MG63 (cell line): Measurements from ENCODE around the gene CDIPT. TPM values are rescaled to one million over a fixed set of nuclear protein-coding genes. Genes with fewer than 3 reads are reported as not detected.
"Not testable (repeated sequence)": the region's sequence is repeated elsewhere in the genome, so short reads cannot be mapped to it uniquely, and the experiment has no call there.

ENCODE experiments used
- DNase-seq: peaks from one replicate; pipeline ENCODE4 v3.0.0-alpha.2; 2020
- H3K27me3 ChIP-seq: fragments of 250-450 bp; sonication (Bioruptor Pico); 2 replicates; pipeline ENCODE4 v1.5.1; 2020; ENCODE audit warnings: mild to moderate bottlenecking, moderate library complexity
- H3K36me3 ChIP-seq: fragments of 250-450 bp; sonication (Bioruptor Pico); 2 replicates; pipeline ENCODE4 v1.5.1; 2020; ENCODE audit warnings: mild to moderate bottlenecking, moderate library complexity
- H3K4me3 ChIP-seq: fragments of 250-450 bp; sonication (Bioruptor Pico); 2 replicates; pipeline ENCODE4 v1.5.1; 2020; ENCODE audit warnings: mild to moderate bottlenecking, moderate library complexity
- H3K9me3 ChIP-seq: fragments of 250-450 bp; sonication (Bioruptor Pico); 2 replicates; pipeline ENCODE4 v1.5.1; 2020; ENCODE audit warnings: mild to moderate bottlenecking, moderate library complexity
- total RNA-seq: library from RNA; depleted of rRNA; stranded (reverse); fragments of >200 nt; shearing (Covaris generic); gene quantifications from 2 replicates; pipeline ENCODE4 v1.2.3, GENCODE V29; 2014; ENCODE audit warnings: low replicate concordance

CDIPT gene
- total RNA-seq, 1 experiment from 2014 or later, result 78.6 TPM

DNA sequence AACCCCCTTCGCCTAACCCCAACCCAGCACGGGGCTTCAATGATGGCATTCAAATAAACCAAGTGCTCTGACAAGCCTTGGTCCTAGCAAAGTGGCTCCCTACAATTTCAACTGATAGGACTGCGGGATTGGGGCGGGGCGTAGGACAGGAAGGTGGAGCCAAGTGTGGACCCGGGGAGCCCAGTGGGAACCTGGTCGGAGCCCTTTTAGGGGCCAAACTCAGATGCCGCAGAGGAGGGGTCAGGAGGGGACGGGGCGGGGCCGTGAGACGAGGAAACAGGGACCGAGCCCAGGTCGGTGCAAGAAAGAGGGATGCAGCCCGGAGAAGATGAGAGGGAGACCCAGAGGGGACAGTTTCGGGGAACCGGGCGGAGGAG is 13.2 kb upstream of the CDIPT start:
- Histone ChIP-seq H3K36me3 (no peaks in the 10 kb centered on the region; the same call in none of the 2 replicates), H3K4me3 (no peak overlapping the region), H3K9me3 (no peaks in the 10 kb centered on the region), H3K27me3 (no peaks in the 10 kb centered on the region)
- DNase-seq, result no peak

DNA sequence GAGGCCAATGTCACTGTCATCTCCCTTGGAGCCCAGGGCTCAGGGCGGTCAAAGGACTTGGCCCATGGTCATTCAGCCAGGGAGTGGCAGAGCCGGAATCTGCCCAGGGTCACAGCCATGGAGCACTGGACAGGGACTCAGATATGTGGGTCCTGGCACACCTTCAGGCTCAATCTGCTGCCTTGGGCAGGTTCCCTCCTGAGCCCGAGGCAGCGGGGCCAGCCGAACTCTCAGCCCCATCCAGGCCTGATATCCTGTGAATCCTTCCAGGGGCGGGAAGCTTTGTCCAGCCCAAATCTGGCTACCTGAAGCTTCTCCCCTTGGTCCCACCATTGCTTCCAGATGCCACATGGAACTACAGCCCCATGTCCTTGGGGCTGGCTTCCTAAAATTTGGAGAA is 12.2 kb upstream of the CDIPT start:
- Histone ChIP-seq H3K36me3 (no peaks in the 10 kb centered on the region; the same call in none of the 2 replicates), H3K27me3 (no peaks in the 10 kb centered on the region), H3K4me3 (no peak overlapping the region), H3K9me3 (no peaks in the 10 kb centered on the region)
- no peak for DNase-seq

DNA sequence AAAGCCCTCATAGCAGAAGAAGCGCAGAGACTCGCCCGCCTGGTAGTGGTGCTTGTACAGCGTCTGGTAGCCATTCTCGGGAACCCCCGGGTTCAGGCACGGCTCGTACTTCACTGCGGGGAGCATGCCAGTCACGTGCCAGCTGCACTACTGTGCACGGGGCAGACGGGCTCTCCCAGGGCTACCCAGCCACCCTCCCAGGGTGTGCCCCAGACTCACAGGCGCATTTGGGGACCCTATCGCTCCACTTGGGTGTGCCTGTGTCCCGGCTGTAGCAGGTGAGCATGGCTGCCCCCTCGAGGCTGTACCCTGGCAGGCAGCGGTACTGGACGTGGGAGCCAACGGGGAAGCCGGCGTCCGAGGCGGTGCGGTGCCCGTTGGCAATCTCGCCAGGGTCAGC is 10.3 kb upstream of the CDIPT start:
- H3K27me3 ChIP-seq, result no peaks in the 10 kb centered on the region
- no peak for DNase-seq
- H3K9me3 ChIP-seq, result no peaks in the 10 kb centered on the region
- no peak overlapping the region for H3K4me3 ChIP-seq
- no peaks in the 10 kb centered on the region; the same call in 1 of the 2 replicates for H3K36me3 ChIP-seq

- DNase-seq, result no peak
- Histone ChIP-seq H3K27me3 (no peaks in the 10 kb centered on the region), H3K9me3 (no peaks in the 10 kb centered on the region), H3K36me3 (no peaks in the 10 kb centered on the region; the same call in 1 of the 2 replicates), H3K4me3 (no peak overlapping the region)
These were observed 9.0 kb upstream of the CDIPT start for GRCh38 chr16:29871822-29872546.

DNA sequence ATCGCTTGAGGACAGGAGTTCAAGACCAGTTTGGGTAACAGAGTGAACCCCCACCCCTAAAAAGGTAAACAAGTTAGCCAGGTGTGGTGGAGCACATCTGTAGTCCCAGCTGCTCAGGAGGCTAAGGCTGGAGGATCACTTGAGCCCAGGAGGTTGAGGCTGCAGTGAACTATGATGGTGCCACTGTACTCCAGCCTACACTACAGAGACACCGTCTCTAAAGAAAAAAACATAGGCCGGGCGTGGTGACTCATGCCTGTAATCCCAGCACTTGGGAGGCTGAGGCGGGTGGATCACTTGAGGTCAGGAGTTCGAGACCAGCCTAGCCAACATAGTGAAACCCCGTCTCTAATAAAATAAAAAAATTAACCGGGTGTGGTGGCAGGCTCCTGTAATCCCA is 6.0 kb upstream of the CDIPT start:
- H3K27me3 ChIP-seq, result not testable (repeated sequence)

DNA sequence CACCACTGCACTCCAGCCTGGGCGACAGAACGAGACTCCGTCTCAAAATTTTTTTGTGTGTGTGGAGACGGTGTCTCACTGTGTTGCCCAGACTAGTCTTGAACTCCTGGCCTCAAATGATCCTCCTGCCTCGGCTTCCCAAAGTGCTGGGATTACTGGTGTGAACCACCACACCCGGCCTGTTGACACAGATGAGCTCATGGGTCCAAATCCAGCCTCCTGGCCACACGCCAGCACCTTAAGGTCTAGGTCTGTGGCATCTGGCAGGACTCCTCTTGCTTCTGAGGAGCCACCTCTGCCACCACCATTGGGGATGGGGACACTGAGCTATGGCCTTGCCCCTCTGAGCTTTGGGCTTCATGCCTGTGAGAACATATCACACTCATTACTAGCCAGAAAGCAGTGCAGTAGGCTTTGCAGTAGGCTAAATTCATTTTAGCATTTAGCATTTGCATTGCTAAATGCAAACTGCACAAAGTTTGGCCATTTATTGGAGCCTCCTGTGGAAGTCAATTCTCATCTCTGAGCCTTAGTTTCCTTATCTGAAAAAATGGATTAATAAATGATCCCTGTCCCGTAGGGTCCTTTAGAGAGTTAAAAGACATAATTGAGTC is 5.5 kb upstream of the CDIPT start:
- peak; percentile 29 for DNase-seq

More for the DNA sequence above, 6.0 kb upstream of the CDIPT start:
- not testable (repeated sequence) for H3K4me3 ChIP-seq, DNase-seq, H3K36me3 ChIP-seq, H3K9me3 ChIP-seq

GRCh38 chr16:29864205-29864604 is 1.2 kb upstream of the CDIPT start:
- H3K9me3 ChIP-seq, result no peaks in the 10 kb centered on the region
- no peak for DNase-seq
- H3K27me3 ChIP-seq, result no peaks in the 10 kb centered on the region
- peaks cover 23% of the 10 kb centered on the region for H3K36me3 ChIP-seq
- H3K4me3 ChIP-seq, result no peak overlapping the region

More for the DNA sequence above, 5.5 kb upstream of the CDIPT start:
- Histone ChIP-seq H3K36me3 (no peaks in the 10 kb centered on the region; the same call in 1 of the 2 replicates), H3K4me3 (no peak overlapping the region), H3K27me3 (no peaks in the 10 kb centered on the region), H3K9me3 (no peaks in the 10 kb centered on the region)

DNA sequence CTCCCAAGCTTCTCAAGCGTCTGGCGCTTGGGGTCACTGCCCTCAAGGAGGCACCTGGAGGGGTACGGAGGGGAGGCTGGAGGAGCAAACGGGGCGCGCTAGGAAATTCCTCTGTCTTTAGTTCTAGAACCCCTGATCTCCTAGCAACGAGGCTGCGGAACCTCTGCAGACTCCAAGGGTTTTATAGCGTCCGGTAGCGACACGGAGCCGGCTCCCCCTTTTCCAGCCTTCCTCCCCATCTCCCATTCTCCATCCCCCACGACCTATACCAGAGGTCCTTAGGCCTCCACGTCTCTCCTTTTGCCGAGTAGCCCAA is 601 bp upstream of the CDIPT start:
- peaks cover 29% of the 10 kb centered on the region for H3K36me3 ChIP-seq
- no peak for DNase-seq
- H3K9me3 ChIP-seq, result no peaks in the 10 kb centered on the region
- H3K4me3 ChIP-seq, result peak overlapping the region; percentile 76
- H3K27me3 ChIP-seq, result no peaks in the 10 kb centered on the region

GRCh38 chr16:29862383-29862883 is 593 bp downstream of the CDIPT start:
- Histone ChIP-seq H3K36me3 (peaks cover 34% of the 10 kb centered on the region), H3K9me3 (no peaks in the 10 kb centered on the region), H3K4me3 (peak overlapping the region; percentile 76), H3K27me3 (no peaks in the 10 kb centered on the region)
- DNase-seq, result peak; percentile 33

GRCh38 chr16:29860218-29860617 is 2.8 kb downstream of the CDIPT start:
- Histone ChIP-seq H3K36me3 (peaks cover 34% of the 10 kb centered on the region), H3K27me3 (no peaks in the 10 kb centered on the region), H3K9me3 (no peaks in the 10 kb centered on the region), H3K4me3 (no peak overlapping the region)
- no peak for DNase-seq

- no peak overlapping the region for H3K4me3 ChIP-seq
- no peaks in the 10 kb centered on the region for H3K9me3 ChIP-seq
- no peaks in the 10 kb centered on the region for H3K27me3 ChIP-seq
- H3K36me3 ChIP-seq, result peaks cover 34% of the 10 kb centered on the region
- DNase-seq, result no peak
These were observed 4.1 kb downstream of the CDIPT start for GRCh38 chr16:29858974-29859373.

GRCh38 chr16:29858149-29858849 is 4.7 kb downstream of the CDIPT start:
- Histone ChIP-seq H3K9me3 (no peaks in the 10 kb centered on the region), H3K4me3 (no peak overlapping the region)

DNA sequence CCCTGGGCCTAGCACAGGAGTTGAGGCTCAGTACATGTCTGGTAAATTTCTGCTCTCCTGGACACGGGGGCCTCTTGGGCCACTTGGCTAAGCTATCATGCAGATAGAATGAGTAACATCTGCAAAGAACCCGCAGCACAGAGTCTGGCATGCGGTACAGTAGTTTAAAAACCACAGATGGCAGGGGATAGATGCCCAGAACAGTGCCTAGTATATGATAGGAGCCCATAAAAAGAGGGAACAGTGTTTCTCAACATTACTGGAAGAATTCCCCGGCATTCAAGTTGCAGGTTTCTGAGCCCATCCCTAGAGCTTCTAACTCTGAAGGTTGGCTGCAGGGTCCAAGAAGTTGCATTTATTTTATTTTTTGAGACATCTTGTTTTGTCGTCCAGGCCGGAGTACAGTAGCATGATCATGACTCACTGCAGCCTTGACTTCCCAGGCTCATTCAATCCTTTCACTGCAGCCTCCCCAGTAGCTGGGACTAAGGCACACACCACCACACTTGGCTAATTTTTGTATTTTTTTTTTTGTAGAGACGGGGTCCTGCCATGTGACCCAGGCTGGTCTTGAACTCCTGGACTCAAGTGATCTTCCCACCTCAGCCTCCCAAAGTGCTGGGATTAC is 5.8 kb downstream of the CDIPT start:
- Histone ChIP-seq H3K27me3 (no peaks in the 10 kb centered on the region), H3K9me3 (no peaks in the 10 kb centered on the region), H3K36me3 (peaks cover 34% of the 10 kb centered on the region), H3K4me3 (no peak overlapping the region)
- peak; percentile 67 for DNase-seq

More at GRCh38 chr16:29858149-29858849, 4.7 kb downstream of the CDIPT start:
- Histone ChIP-seq H3K36me3 (peaks cover 34% of the 10 kb centered on the region), H3K27me3 (no peaks in the 10 kb centered on the region)
- DNase-seq, result no peak

- no peaks in the 10 kb centered on the region for H3K9me3 ChIP-seq
- H3K4me3 ChIP-seq, result no peak overlapping the region
- no peak for DNase-seq
- no peaks in the 10 kb centered on the region for H3K27me3 ChIP-seq
- H3K36me3 ChIP-seq, result peaks cover 15% of the 10 kb centered on the region
These were observed 8.4 kb downstream of the CDIPT start for GRCh38 chr16:29854520-29855100.

DNA sequence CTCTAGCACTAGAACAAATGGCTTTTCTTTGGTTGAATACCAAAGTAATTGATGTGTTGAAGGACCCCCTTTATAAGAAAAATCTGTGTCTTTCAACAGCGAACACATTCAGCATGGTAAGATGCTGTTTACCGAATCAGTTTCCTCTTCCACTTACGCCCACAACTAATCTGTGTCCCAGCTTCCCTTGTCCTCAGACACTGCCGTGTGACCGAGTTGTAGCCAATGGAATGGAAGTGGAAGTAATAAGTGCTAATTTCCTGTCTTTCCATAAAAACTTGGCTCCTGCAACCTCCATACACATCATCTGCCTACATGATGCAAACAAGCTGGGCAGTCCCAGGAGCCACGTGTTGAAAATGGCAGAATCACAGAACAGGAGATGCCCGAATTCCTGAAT is 10.4 kb downstream of the CDIPT start:
- Histone ChIP-seq H3K36me3 (peaks cover 8% of the 10 kb centered on the region), H3K4me3 (no peak overlapping the region), H3K9me3 (no peaks in the 10 kb centered on the region), H3K27me3 (no peaks in the 10 kb centered on the region)
- DNase-seq, result peak; percentile 24

- Histone ChIP-seq H3K27me3 (no peaks in the 10 kb centered on the region), H3K9me3 (no peaks in the 10 kb centered on the region), H3K4me3 (no peak overlapping the region), H3K36me3 (peaks cover 22% of the 10 kb centered on the region)
- no peak for DNase-seq
These were observed 12.0 kb downstream of the CDIPT start for GRCh38 chr16:29850998-29851397.

DNA sequence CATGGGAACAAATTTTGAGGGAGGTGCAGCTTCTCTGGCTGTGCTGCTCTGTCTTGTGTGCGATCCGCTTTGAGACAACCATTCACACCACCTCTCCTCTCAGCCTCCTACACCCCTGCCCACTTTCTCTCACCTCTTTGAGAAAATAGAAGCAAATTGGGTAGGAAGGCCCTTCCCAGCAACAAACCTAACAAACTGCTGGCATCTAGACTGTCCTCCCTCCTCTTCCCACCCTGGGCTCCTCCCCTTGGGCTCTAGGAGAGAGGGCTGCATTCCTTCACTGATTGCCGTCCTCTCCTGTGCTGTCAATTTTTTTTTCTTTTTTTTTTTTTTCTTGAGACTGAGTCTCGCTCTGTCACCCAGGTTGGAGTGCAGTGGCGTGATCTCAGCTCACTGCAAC is 13.5 kb downstream of the CDIPT start:
- H3K27me3 ChIP-seq, result no peaks in the 10 kb centered on the region
- H3K36me3 ChIP-seq, result peaks cover 34% of the 10 kb centered on the region
- H3K9me3 ChIP-seq, result no peaks in the 10 kb centered on the region
- DNase-seq, result no peak
- H3K4me3 ChIP-seq, result no peak overlapping the region
